Thoracic aorta (tissue), 2 donors: ENCODE data around the gene SELL. TPM values are rescaled to one million over a fixed set of nuclear protein-coding genes. Genes with fewer than 3 reads are reported as not detected.
"Not testable (repeated sequence)": the region's sequence is repeated elsewhere in the genome, so short reads cannot be mapped to it uniquely, and the experiment has no call there.

ENCODE experiments used
- ATAC-seq: fragments of 150-250 bp; one replicate; pipeline ENCODE4 v1.8.0; 2017; ENCODE audit warnings: low read depth; ENCODE audit not compliant: insufficient number of reproducible peaks, low FRiP score
- DNase-seq: peaks from one replicate; pipeline ENCODE4 v3.0.0-alpha.2; 2020; ENCODE audit warnings: low spot score
- H3K27ac ChIP-seq, 2 donors: fragments of 200-600 bp; sonication (generic); 1 replicate in 1 of 2; 2 replicates in 1 of 2; pipeline ENCODE4 v1.5.1; 2016; ENCODE audit warnings: mild to moderate bottlenecking in 2 of 2, moderate library complexity in 2 of 2
- H3K27me3 ChIP-seq: fragments of 200-600 bp; sonication (generic); replicated peaks from 2 replicates; pipeline ENCODE4 v1.6.0; 2016; ENCODE audit warnings: mild to moderate bottlenecking; ENCODE audit not compliant: insufficient read depth
- H3K36me3 ChIP-seq: fragments of 200-600 bp; sonication (generic); one replicate; pipeline ENCODE4 v1.5.1; 2016
- H3K4me1 ChIP-seq, 2 donors: fragments of 200-600 bp; sonication (generic); 1 replicate in 1 of 2; 2 replicates in 1 of 2; pipeline versions ENCODE4 v1.5.1 to v1.6.0; 2016; ENCODE audit warnings: low read depth in 2 of 2, mild to moderate bottlenecking in 1 of 2; ENCODE audit not compliant: control insufficient read depth in 1 of 2
- H3K4me3 ChIP-seq: fragments of 200-600 bp; sonication (generic); 2 replicates; pipeline ENCODE4 v1.5.1; 2016; ENCODE audit warnings: mild to moderate bottlenecking
- H3K9me3 ChIP-seq: fragments of 200-600 bp; sonication (generic); 2 replicates; pipeline ENCODE4 v1.5.1; 2016
- total RNA-seq, 2 donors: library from RNA; depleted of rRNA; stranded (reverse); fragments of >200 nt; gene quantifications; one replicate each; pipeline versions ENCODE4 v1.1.0 to v1.2.3, GENCODE V29; 2016
- TF ChIP-seq, protein P1 (sequence below): fragments of 200-600 bp; sonication (generic); IDR thresholded peaks from one replicate; pipeline ENCODE4 v1.5.1; 2019; ENCODE audit warnings: antibody characterized with exemption

The SELL gene
- total RNA-seq, 2 donors from 2014 or later: 4.2 to 8.5 TPM

GRCh38 chr1:169689395-169689794 lies 22.0 kb downstream of the SELL start:
- no peak overlapping the region for H3K27ac ChIP-seq
- no peak overlapping the region for H3K4me3 ChIP-seq
- no peaks in the 10 kb centered on the region for H3K36me3 ChIP-seq
- TF ChIP-seq, protein P1, sequence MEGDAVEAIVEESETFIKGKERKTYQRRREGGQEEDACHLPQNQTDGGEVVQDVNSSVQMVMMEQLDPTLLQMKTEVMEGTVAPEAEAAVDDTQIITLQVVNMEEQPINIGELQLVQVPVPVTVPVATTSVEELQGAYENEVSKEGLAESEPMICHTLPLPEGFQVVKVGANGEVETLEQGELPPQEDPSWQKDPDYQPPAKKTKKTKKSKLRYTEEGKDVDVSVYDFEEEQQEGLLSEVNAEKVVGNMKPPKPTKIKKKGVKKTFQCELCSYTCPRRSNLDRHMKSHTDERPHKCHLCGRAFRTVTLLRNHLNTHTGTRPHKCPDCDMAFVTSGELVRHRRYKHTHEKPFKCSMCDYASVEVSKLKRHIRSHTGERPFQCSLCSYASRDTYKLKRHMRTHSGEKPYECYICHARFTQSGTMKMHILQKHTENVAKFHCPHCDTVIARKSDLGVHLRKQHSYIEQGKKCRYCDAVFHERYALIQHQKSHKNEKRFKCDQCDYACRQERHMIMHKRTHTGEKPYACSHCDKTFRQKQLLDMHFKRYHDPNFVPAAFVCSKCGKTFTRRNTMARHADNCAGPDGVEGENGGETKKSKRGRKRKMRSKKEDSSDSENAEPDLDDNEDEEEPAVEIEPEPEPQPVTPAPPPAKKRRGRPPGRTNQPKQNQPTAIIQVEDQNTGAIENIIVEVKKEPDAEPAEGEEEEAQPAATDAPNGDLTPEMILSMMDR: no peak
- no peaks in the 10 kb centered on the region for H3K27me3 ChIP-seq
- no peaks in the 10 kb centered on the region for H3K9me3 ChIP-seq
- ATAC-seq (no peak), DNase-seq (no peak)
- peaks cover 0 to 3% of the 10 kb centered on the region in 2 donors for H3K4me1 ChIP-seq

DNA sequence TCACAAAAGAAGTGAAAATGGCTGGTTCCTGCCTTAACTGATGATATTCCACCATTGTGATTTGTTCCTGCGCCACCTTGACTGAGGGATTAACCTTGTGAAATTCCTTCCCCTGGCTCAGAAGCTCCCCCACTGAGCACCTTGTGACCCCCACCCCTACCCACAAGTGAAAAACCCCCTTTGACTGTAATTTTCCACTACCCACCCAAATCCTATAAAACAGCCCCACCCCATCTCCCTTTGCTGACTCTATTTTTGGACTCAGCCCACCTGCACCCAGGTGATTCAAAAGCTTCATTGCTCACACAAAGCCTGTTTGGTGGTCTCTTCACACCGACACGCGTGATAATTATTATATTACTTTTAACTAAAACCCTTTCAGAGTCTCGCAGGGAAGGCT lies 23.0 kb downstream of the SELL start:
- not testable (repeated sequence) for H3K4me3 ChIP-seq, DNase-seq, ATAC-seq, H3K9me3 ChIP-seq, H3K4me1 ChIP-seq, H3K27ac ChIP-seq, H3K27me3 ChIP-seq, H3K36me3 ChIP-seq

DNA sequence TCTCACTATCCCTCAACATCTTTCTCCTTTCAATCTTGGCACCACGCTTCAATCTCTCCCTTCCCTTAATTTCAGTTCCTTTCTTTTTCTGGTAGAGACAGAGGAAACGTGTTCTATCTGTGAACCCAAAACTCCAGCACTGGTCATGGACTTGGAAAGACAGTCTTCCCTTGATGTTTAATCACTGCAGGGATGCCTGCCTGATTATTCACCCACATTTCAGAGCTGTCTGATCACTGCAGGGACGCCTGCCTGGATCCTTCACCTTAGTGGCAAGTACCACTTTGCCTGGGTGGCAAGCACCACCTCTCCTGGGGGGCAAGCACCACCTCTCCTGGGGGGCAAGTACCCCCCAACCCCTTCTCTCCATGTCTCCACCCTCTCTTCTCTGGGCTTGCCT lies 27.8 kb downstream of the SELL start:
- Histone ChIP-seq H3K27me3 (no peaks in the 10 kb centered on the region), H3K36me3 (no peaks in the 10 kb centered on the region), H3K4me1 (no peaks in the 10 kb centered on the region), H3K27ac (no peak overlapping the region), H3K4me3 (no peak overlapping the region), H3K9me3 (no peaks in the 10 kb centered on the region)
- no peak for DNase-seq
- no peak for ATAC-seq
- TF ChIP-seq, protein P1: no peak

DNA sequence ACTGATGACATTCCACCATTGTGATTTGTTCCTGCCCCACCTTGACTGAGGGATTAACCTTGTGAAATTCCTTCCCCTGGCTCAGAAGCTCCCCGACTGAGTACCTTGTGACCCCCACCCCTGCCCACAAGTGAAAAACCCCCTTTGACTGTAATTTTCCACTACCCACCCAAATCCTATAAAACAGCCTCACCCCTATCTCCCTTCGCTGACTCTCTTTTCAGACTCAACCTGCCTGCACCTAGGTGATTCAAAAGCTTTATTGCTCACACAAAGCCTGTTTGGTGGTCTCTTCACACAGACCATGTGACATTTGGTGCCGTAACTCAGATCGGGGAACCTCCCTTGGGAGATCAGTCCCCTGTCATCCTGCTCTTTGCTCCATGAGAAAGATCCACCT lies 28.3 kb downstream of the SELL start:
- not testable (repeated sequence) for ATAC-seq, H3K4me1 ChIP-seq, H3K9me3 ChIP-seq, H3K27me3 ChIP-seq, DNase-seq, H3K4me3 ChIP-seq, H3K36me3 ChIP-seq, H3K27ac ChIP-seq

- TF ChIP-seq, protein P1: no peak
- H3K9me3 ChIP-seq: no peaks in the 10 kb centered on the region
- no peak for DNase-seq
- no peaks in the 10 kb centered on the region for H3K27me3 ChIP-seq
- H3K27ac ChIP-seq: no peak overlapping the region
- H3K36me3 ChIP-seq: no peaks in the 10 kb centered on the region
- ATAC-seq: no peak
- H3K4me1 ChIP-seq: no peaks in the 10 kb centered on the region
- H3K4me3 ChIP-seq: no peak overlapping the region
These were observed 29.3 kb downstream of the SELL start for GRCh38 chr1:169682071-169682470.

DNA sequence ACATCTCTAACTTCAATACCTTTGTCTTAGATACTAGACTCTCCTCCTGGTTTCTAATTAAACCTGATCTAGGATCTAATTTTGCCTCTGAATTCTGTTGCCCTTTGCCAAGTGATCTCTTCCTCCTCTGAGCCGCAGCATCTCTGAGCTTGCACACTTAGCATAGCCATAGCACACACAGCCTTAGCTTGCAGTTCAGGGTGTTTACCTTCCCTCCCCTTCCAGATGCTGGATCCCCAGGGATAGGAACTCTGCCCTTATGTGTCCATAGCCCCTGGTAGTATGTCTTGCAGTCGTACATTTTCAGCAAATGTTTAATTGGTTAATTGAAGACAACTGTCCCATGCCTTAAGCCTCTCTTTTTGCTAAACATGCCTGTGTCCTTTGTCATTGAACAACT lies 30.3 kb downstream of the SELL start:
- H3K9me3 ChIP-seq: no peaks in the 10 kb centered on the region
- no peaks in the 10 kb centered on the region for H3K36me3 ChIP-seq
- TF ChIP-seq, protein P1: no peak
- ATAC-seq (no peak), DNase-seq (no peak)
- H3K4me3 ChIP-seq: no peak overlapping the region
- no peaks in the 10 kb centered on the region for H3K4me1 ChIP-seq
- no peak overlapping the region for H3K27ac ChIP-seq
- H3K27me3 ChIP-seq: no peaks in the 10 kb centered on the region
